ENCODE results near the gene PCDHA9.
"Not testable (repeated sequence)": the region's sequence is repeated elsewhere in the genome, so short reads cannot be mapped to it uniquely, and the experiment has no call there.

The PCDHA9 gene

GRCh38 chr5:140808889-140809291, 39.3 kb upstream of the PCDHA9 start:
- Histone ChIP-seq H3K9me2 (ENCODE audit: low read depth, low read length) (no peaks in the 10 kb centered on the region), H3K36me3 (ENCODE audit: insufficient read depth, low read length) (no peaks in the 10 kb centered on the region), H3K79me2 (ENCODE audit: insufficient read depth, low read length) (no peaks in the 10 kb centered on the region)

GRCh38 chr5:140821375-140822280, 26.6 kb upstream of the PCDHA9 start, which contains the start of gene PCDHA5:
PCDHA5 (plus strand) TSS chr5:140821613.
- H3K27ac ChIP-seq (ENCODE audit: low read depth, low read length, poor library complexity, severe bottlenecking), result no peak within 1 kb of the TSS
- H3K27me3 ChIP-seq (ENCODE audit: insufficient read depth, low read length), result no peaks in the 10 kb centered on the region
- H3K79me2 ChIP-seq (ENCODE audit: insufficient read depth, low read length), result no peaks in the 10 kb centered on the region
- no peak within 1 kb of the TSS for H3K4me3 ChIP-seq (ENCODE audit: low read depth, low read length, poor library complexity, severe bottlenecking)
- no peaks in the 10 kb centered on the region for H3K4me1 ChIP-seq (ENCODE audit: insufficient read depth, low read length, severe bottlenecking)
- TF ChIP-seq CTCF (IDR thresholded peaks at IDR 0.05; ENCODE audit: low read length), result no peak
- TF ChIP-seq EZH2 (IDR thresholded peaks at IDR 0.05; ENCODE audit: borderline replicate concordance, low read length), result no peak
- H3K36me3 ChIP-seq (ENCODE audit: insufficient read depth, low read length), result no peaks in the 10 kb centered on the region
- no peak within 1 kb of the TSS for H2AFZ ChIP-seq (ENCODE audit: low read length)
- H3K9me2 ChIP-seq (ENCODE audit: low read depth, low read length), result no peaks in the 10 kb centered on the region
- no peak within 1 kb of the TSS for H3K4me2 ChIP-seq (ENCODE audit: low read length)
- H3K9ac ChIP-seq (ENCODE audit: low read length), result no peak within 1 kb of the TSS
- no peaks in the 10 kb centered on the region for H4K20me1 ChIP-seq (ENCODE audit: insufficient read depth, low read length)
- H3K9me3 ChIP-seq (ENCODE audit: low read length), result no peaks in the 10 kb centered on the region
- no peaks in the 10 kb centered on the region for H3F3A ChIP-seq (ENCODE audit: insufficient read depth, low read length)

More at GRCh38 chr5:140808889-140809291, 39.3 kb upstream of the PCDHA9 start:
- Histone ChIP-seq H3K4me3 (ENCODE audit: low read depth, low read length, poor library complexity, severe bottlenecking) (no peak overlapping the region), H3F3A (ENCODE audit: insufficient read depth, low read length) (no peaks in the 10 kb centered on the region), H4K20me1 (ENCODE audit: insufficient read depth, low read length) (no peaks in the 10 kb centered on the region), H3K4me2 (ENCODE audit: low read length) (no peak overlapping the region), H3K27me3 (ENCODE audit: insufficient read depth, low read length) (no peaks in the 10 kb centered on the region), H3K9ac (ENCODE audit: low read length) (no peak overlapping the region), H3K27ac (ENCODE audit: low read depth, low read length, poor library complexity, severe bottlenecking) (no peak overlapping the region), H2AFZ (ENCODE audit: low read length) (no peak overlapping the region), H3K4me1 (ENCODE audit: insufficient read depth, low read length, severe bottlenecking) (no peaks in the 10 kb centered on the region), H3K9me3 (ENCODE audit: low read length) (no peaks in the 10 kb centered on the region)
- TF ChIP-seq EZH2 (IDR thresholded peaks at IDR 0.05; ENCODE audit: borderline replicate concordance, low read length) (no peak), CTCF (IDR thresholded peaks at IDR 0.05; ENCODE audit: low read length) (no peak)

GRCh38 chr5:140822281-140822629, 25.9 kb upstream of the PCDHA9 start:
- no peaks in the 10 kb centered on the region for H3F3A ChIP-seq (ENCODE audit: insufficient read depth, low read length)
- no peaks in the 10 kb centered on the region for H3K79me2 ChIP-seq (ENCODE audit: insufficient read depth, low read length)
- no peaks in the 10 kb centered on the region for H3K36me3 ChIP-seq (ENCODE audit: insufficient read depth, low read length)
- no peaks in the 10 kb centered on the region for H3K4me1 ChIP-seq (ENCODE audit: insufficient read depth, low read length, severe bottlenecking)
- no peak overlapping the region for H3K9ac ChIP-seq (ENCODE audit: low read length)
- H3K9me2 ChIP-seq (ENCODE audit: low read depth, low read length), result no peaks in the 10 kb centered on the region
- H3K9me3 ChIP-seq (ENCODE audit: low read length), result no peaks in the 10 kb centered on the region
- no peak overlapping the region for H2AFZ ChIP-seq (ENCODE audit: low read length)
- no peak overlapping the region for H3K4me3 ChIP-seq (ENCODE audit: low read depth, low read length, poor library complexity, severe bottlenecking)
- H3K4me2 ChIP-seq (ENCODE audit: low read length), result no peak overlapping the region
- H3K27me3 ChIP-seq (ENCODE audit: insufficient read depth, low read length), result no peaks in the 10 kb centered on the region
- no peak overlapping the region for H3K27ac ChIP-seq (ENCODE audit: low read depth, low read length, poor library complexity, severe bottlenecking)
- TF ChIP-seq CTCF (IDR thresholded peaks at IDR 0.05; ENCODE audit: low read length) (no peak), EZH2 (IDR thresholded peaks at IDR 0.05; ENCODE audit: borderline replicate concordance, low read length) (no peak)
- no peaks in the 10 kb centered on the region for H4K20me1 ChIP-seq (ENCODE audit: insufficient read depth, low read length)

GRCh38 chr5:140822969-140823368, 25.2 kb upstream of the PCDHA9 start:
- not testable (repeated sequence) for H3K79me2 ChIP-seq (ENCODE audit: insufficient read depth, low read length); H3K27ac ChIP-seq (ENCODE audit: low read depth, low read length, poor library complexity, severe bottlenecking); H3K4me2 ChIP-seq (ENCODE audit: low read length); H3K36me3 ChIP-seq (ENCODE audit: insufficient read depth, low read length); H3K9ac ChIP-seq (ENCODE audit: low read length); H3K4me1 ChIP-seq (ENCODE audit: insufficient read depth, low read length, severe bottlenecking); H3F3A ChIP-seq (ENCODE audit: insufficient read depth, low read length); H4K20me1 ChIP-seq (ENCODE audit: insufficient read depth, low read length); H3K9me2 ChIP-seq (ENCODE audit: low read depth, low read length); H2AFZ ChIP-seq (ENCODE audit: low read length); H3K9me3 ChIP-seq (ENCODE audit: low read length); H3K4me3 ChIP-seq (ENCODE audit: low read depth, low read length, poor library complexity, severe bottlenecking); H3K27me3 ChIP-seq (ENCODE audit: insufficient read depth, low read length)

Measured in OCI-LY1 (cell line).